Activated naive CD4-positive, alpha-beta T cell (primary cell): Measurements from ENCODE around the gene VIPR2.

Source experiments
- DNase-seq, 4 experiments: peaks; one replicate each; lab custom pipeline; 2025; lab: John Stamatoyannopoulos, UW

The VIPR2 gene

GRCh38 chr7:159158125-159158887, 13.6 kb upstream of the VIPR2 start:
- no peak for DNase-seq

GRCh38 chr7:159157714-159158113, 13.0 kb upstream of the VIPR2 start:
- no peak for DNase-seq

- DNase-seq = no peak
These were observed 12.0 kb upstream of the VIPR2 start for GRCh38 chr7:159156436-159157245.

DNA sequence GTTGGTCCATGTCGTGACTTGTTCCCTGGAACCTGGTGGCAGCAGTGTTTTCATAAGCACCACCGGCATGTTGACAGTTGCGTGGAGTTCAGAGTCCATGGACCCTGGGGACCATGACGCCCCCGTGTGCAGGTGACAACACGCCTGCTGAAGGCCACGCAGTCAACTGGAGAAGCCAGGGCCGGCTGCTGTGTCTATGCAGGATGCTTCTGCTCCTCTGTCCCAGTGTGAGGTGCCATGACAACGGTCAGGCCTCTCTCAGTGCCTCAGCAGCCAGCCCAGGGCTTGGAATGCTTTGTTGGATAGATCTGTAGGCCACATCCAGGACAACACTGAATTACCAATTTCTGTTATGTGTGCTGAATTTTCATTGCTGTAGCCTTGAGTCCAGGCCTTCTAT, 10.7 kb upstream of the VIPR2 start:
- DNase-seq = no peak

DNA sequence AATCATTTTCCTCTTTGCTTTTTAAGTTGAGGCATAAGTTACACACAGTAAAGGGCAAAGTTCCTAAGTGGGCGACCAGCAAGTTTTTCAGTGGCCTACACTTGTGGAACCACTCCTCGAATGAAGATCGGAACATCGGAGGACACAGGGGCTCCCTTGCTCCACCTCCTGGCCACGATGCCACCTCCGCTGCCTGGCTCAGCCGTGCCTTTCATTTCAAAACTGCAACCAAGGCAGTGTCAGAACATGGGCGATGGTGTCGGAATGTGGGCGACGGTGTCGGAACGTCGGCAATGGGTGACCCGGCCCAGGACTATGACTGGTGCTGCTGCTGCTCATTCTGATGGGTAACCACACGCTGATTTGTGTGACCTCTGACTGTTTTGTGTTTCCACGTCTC, 9.6 kb upstream of the VIPR2 start:
- no peak for DNase-seq

- no peak for DNase-seq
These were observed 8.8 kb upstream of the VIPR2 start for GRCh38 chr7:159153511-159153910.

- DNase-seq = no peak
These were observed 8.1 kb upstream of the VIPR2 start for GRCh38 chr7:159152816-159153215.

- DNase-seq = no peak
These were observed 6.6 kb upstream of the VIPR2 start for GRCh38 chr7:159151231-159151630.

GRCh38 chr7:159149488-159149887, 4.8 kb upstream of the VIPR2 start:
- DNase-seq = no peak

- DNase-seq = no peak
These were observed 4.0 kb upstream of the VIPR2 start for GRCh38 chr7:159148430-159149395.

- DNase-seq = no peak
These were observed 3.0 kb upstream of the VIPR2 start for GRCh38 chr7:159147687-159148086.

- no peak for DNase-seq
These were observed 2.6 kb upstream of the VIPR2 start for GRCh38 chr7:159147246-159147645.

GRCh38 chr7:159146084-159146858, 1.6 kb upstream of the VIPR2 start:
- no peak for DNase-seq

DNA sequence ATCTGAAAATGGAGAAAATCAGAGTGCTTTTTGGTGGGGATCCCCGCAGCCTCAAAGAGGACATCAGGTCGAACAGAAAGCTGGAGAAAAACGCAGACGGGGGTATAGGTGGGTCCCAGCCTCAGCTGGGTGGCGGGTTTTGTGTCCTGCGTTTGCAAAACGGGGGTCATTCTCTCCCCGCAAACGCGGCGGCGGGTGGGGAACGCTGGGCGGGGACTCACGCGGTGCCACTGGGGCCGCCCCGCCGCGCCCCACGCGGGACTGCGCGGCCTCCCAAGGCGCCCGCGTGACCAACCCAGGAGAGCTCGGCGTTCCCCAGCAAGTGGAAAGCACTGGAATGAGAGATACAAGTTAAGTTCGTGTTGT, 806 bp upstream of the VIPR2 start:
- DNase-seq = no peak

- DNase-seq = no peak
These were observed 598 bp downstream of the VIPR2 start for GRCh38 chr7:159143780-159144757.

GRCh38 chr7:159142730-159143129, 1.9 kb downstream of the VIPR2 start:
- DNase-seq = no peak

- DNase-seq = no peak
These were observed 2.5 kb downstream of the VIPR2 start for GRCh38 chr7:159142199-159142598.

- DNase-seq = no peak
These were observed 3.0 kb downstream of the VIPR2 start for GRCh38 chr7:159141660-159142059.

DNA sequence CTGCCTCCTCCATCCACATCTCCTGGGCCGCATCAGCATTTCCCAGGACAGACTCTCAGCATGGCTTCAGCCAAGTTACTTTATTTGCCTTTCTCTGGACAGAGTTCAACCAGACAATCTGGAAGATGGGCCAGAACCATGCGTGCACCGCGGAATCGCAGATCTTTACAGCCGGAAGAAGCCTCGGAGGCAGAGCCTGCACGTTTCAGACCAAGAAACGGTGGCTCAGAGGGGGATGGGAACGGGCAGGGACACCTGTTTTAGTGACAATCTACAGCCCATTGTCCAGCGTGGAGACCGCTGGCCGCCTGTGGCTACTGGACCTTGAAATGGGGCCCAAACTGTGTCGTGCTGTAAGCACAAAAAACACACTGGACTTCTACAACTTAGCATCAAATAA, 3.5 kb downstream of the VIPR2 start:
- no peak for DNase-seq

GRCh38 chr7:159140170-159140910, 4.3 kb downstream of the VIPR2 start:
- DNase-seq = no peak
